CD4-positive, alpha-beta T cell treated with Interleukin-15 for 4 hours (primary cell): ENCODE data around the gene CDC42BPA.
"Not testable (repeated sequence)": the region's sequence is repeated elsewhere in the genome, so short reads cannot be mapped to it uniquely, and the experiment has no call there.

Experiments used
- DNase-seq: peaks from one replicate; pipeline ENCODE4 v3.0.0-alpha.2; 2020; ENCODE audit warnings: low spot score

Gene CDC42BPA

GRCh38 chr1:227127891-227128290, 190.4 kb downstream of the CDC42BPA start:
- DNase-seq: no peak

- DNase-seq: no peak
Measured at GRCh38 chr1:227125929-227126545, 192.3 kb downstream of the CDC42BPA start.

GRCh38 chr1:227124473-227124872, 193.8 kb downstream of the CDC42BPA start:
- DNase-seq: no peak

GRCh38 chr1:227120826-227121225, 197.5 kb downstream of the CDC42BPA start:
- no peak for DNase-seq

GRCh38 chr1:227112538-227112937, 205.8 kb downstream of the CDC42BPA start:
- no peak for DNase-seq

GRCh38 chr1:227111782-227112181, 206.5 kb downstream of the CDC42BPA start:
- DNase-seq: no peak

GRCh38 chr1:227105291-227105690, 213.0 kb downstream of the CDC42BPA start:
- not testable (repeated sequence) for DNase-seq

GRCh38 chr1:227102056-227102455, 216.2 kb downstream of the CDC42BPA start:
- no peak for DNase-seq

- DNase-seq: no peak
Measured at GRCh38 chr1:227094249-227094966, 223.9 kb downstream of the CDC42BPA start.

- DNase-seq: no peak
Measured at GRCh38 chr1:227093309-227093708, 225.0 kb downstream of the CDC42BPA start.

GRCh38 chr1:227092069-227092468, 226.2 kb downstream of the CDC42BPA start:
- DNase-seq: no peak

GRCh38 chr1:227086636-227087035, 231.7 kb downstream of the CDC42BPA start:
- DNase-seq: no peak

- DNase-seq: no peak
Measured at GRCh38 chr1:227082999-227083746, 235.1 kb downstream of the CDC42BPA start.

GRCh38 chr1:227077783-227078182, 240.5 kb downstream of the CDC42BPA start:
- DNase-seq: no peak

GRCh38 chr1:227073786-227074185, 244.5 kb downstream of the CDC42BPA start:
- DNase-seq: no peak

- no peak for DNase-seq
Measured at GRCh38 chr1:227072991-227073390, 245.3 kb downstream of the CDC42BPA start.

GRCh38 chr1:227071895-227072587, 246.3 kb downstream of the CDC42BPA start:
- DNase-seq: no peak

GRCh38 chr1:227070638-227071285, 247.5 kb downstream of the CDC42BPA start:
- DNase-seq: no peak

GRCh38 chr1:227069490-227069889, 248.8 kb downstream of the CDC42BPA start:
- no peak for DNase-seq

- DNase-seq: no peak
Measured at GRCh38 chr1:227068883-227069282, 249.4 kb downstream of the CDC42BPA start.

- no peak for DNase-seq
Measured at GRCh38 chr1:227066999-227067398, 251.3 kb downstream of the CDC42BPA start.

- DNase-seq: no peak
Measured at GRCh38 chr1:227065311-227065710, 253.0 kb downstream of the CDC42BPA start.
